ENCODE measurements around the gene KCNG2.

DNA sequence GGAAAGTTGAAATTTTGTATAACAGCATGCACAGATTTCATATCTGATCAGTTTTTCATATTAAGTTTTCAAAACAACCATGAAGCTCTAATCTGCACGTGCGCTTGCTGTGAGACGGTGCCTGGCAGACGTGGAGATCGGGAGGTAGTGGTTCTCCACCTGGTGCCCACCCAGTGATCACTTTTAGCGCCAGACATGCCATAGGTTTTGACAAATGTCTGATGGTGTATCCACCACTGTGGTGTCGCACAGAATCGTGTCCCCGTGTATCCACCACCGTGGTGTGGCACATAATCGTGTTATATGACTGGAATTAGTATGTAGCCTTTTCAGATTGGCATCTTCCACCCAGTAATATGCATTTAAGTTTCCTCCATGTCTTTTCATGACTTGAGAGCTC lies 40.9 kb upstream of the KCNG2 start:
- TF ChIP-seq, protein P1, sequence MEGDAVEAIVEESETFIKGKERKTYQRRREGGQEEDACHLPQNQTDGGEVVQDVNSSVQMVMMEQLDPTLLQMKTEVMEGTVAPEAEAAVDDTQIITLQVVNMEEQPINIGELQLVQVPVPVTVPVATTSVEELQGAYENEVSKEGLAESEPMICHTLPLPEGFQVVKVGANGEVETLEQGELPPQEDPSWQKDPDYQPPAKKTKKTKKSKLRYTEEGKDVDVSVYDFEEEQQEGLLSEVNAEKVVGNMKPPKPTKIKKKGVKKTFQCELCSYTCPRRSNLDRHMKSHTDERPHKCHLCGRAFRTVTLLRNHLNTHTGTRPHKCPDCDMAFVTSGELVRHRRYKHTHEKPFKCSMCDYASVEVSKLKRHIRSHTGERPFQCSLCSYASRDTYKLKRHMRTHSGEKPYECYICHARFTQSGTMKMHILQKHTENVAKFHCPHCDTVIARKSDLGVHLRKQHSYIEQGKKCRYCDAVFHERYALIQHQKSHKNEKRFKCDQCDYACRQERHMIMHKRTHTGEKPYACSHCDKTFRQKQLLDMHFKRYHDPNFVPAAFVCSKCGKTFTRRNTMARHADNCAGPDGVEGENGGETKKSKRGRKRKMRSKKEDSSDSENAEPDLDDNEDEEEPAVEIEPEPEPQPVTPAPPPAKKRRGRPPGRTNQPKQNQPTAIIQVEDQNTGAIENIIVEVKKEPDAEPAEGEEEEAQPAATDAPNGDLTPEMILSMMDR (IDR thresholded peaks at IDR 0.05; ENCODE audit: control extremely low read depth in 1 of 3, insufficient read depth in 1 of 3, low read depth in 1 of 3, low read length in 3 of 3): no peak
- TF ChIP-seq RNF2 (IDR thresholded peaks at IDR 0.05; ENCODE audit: borderline replicate concordance, low read depth, low read length, missing control alignments, poor library complexity, severe bottlenecking): no peak
- TF ChIP-seq, protein P2, sequence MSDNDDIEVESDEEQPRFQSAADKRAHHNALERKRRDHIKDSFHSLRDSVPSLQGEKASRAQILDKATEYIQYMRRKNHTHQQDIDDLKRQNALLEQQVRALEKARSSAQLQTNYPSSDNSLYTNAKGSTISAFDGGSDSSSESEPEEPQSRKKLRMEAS (IDR thresholded peaks at IDR 0.05): no peak
- no peak for TF ChIP-seq TAF1 (IDR thresholded peaks at IDR 0.05; ENCODE audit: low read depth, low read length)
- no peak for TF ChIP-seq POLR2AphosphoS5 (IDR thresholded peaks at IDR 0.05; ENCODE audit: low read depth, low read length)
- TF ChIP-seq POLR2A (IDR thresholded peaks at IDR 0.05; ENCODE audit: control extremely low read depth in 1 of 2, low read depth in 2 of 2, low read length in 2 of 2): no peak
- TF ChIP-seq KDM5A (IDR thresholded peaks at IDR 0.05; ENCODE audit: low read length): no peak
- no peak for TF ChIP-seq RAD21 (IDR thresholded peaks at IDR 0.05 in 1 of 2, conservative IDR thresholded peaks at IDR 0.05 in 1 of 2; ENCODE audit: low read depth in 2 of 2, low read length in 2 of 2)
- no peak for TF ChIP-seq EZH2 (IDR thresholded peaks at IDR 0.05; ENCODE audit: low read depth, low read length, severe bottlenecking)
- TF ChIP-seq, protein P3, sequence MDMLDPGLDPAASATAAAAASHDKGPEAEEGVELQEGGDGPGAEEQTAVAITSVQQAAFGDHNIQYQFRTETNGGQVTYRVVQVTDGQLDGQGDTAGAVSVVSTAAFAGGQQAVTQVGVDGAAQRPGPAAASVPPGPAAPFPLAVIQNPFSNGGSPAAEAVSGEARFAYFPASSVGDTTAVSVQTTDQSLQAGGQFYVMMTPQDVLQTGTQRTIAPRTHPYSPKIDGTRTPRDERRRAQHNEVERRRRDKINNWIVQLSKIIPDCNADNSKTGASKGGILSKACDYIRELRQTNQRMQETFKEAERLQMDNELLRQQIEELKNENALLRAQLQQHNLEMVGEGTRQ (IDR thresholded peaks at IDR 0.05; ENCODE audit: low read length): no peak

All from H1 (cell line).